HFFc6 (cell line): ENCODE data around the gene GPR35. TPM values are rescaled to one million over a fixed set of nuclear protein-coding genes. Genes with fewer than 3 reads are reported as not detected.
"Not testable (repeated sequence)": the region's sequence is repeated elsewhere in the genome, so short reads cannot be mapped to it uniquely, and the experiment has no call there.

Experiments used
- DNase-seq: peaks from one replicate; pipeline ENCODE4 v3.0.0-alpha.2; 2018
- H3K27ac Mint-ChIP-seq: 2 replicates; pipeline ENCODE4 v1.8.0; 2020; ENCODE audit warnings: mild to moderate bottlenecking, mixed read lengths
- H3K27me3 Mint-ChIP-seq: 2 replicates; pipeline ENCODE4 v1.8.0; 2021; ENCODE audit warnings: mild to moderate bottlenecking, moderate library complexity, mixed read lengths; ENCODE audit not compliant: insufficient read depth
- H3K36me3 Mint-ChIP-seq: 2 replicates; pipeline ENCODE4 v1.8.0; 2021; ENCODE audit warnings: low read depth, mixed read lengths
- H3K4me1 Mint-ChIP-seq: 2 replicates; pipeline ENCODE4 v1.8.0; 2020; ENCODE audit warnings: low read depth, mixed read lengths
- H3K4me3 Mint-ChIP-seq: 2 replicates; pipeline ENCODE4 v1.8.0; 2020; ENCODE audit warnings: mild to moderate bottlenecking, moderate library complexity, mixed read lengths
- H3K9me3 Mint-ChIP-seq: 2 replicates; pipeline ENCODE4 v1.8.0; 2020; ENCODE audit warnings: mild to moderate bottlenecking, mixed read lengths
- CTCF ChIP-seq: fragments of 200-600 bp; sonication (generic); IDR thresholded peaks from 2 replicates; pipeline ENCODE4 v1.5.0; 2021; ENCODE audit warnings: antibody characterized with exemption, mild to moderate bottlenecking
- total RNA-seq, 6 experiments: library from RNA; stranded (reverse); fragmentation: NEBNext Ultra II Directional; extraction: Animal tissue kit (Norgen Biotek cat#: 25700); gene quantifications; 2 replicates in 1 of 6; 3 replicates in 5 of 6; pipeline ENCODE4 v1.2.3, GENCODE V29; 2021

Gene GPR35
- total RNA-seq, 6 experiments from 2014 or later: 0.11 to 0.28 (median 0.14) TPM; not detected in 3

DNA sequence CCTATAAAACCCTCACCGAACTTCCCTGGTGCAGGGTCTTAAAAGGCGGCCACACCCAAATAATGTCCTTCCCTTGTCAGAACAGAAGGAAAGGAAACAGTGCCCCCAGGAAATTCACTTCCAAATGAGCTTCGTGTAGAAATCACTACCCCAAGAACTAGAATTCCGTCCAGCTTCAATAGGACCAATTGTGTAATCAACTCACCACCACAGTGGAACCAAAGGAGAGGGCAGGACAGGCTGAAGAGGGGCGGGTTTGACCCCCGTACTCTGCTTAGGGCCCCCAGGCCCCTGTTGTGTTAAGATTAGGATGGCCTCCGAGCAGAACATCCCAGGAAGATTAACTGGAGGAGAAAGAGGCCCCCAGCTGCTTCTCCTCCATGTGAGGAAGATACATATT lies 24.1 kb downstream of the GPR35 start:
- TF ChIP-seq CTCF: no peak
- no peaks in the 10 kb centered on the region for H3K9me3 Mint-ChIP-seq
- H3K27me3 Mint-ChIP-seq: peaks cover 57% of the 10 kb centered on the region
- no peak for DNase-seq
- no peak overlapping the region for H3K27ac Mint-ChIP-seq
- H3K4me3 Mint-ChIP-seq: no peak overlapping the region
- no peaks in the 10 kb centered on the region for H3K36me3 Mint-ChIP-seq
- no peaks in the 10 kb centered on the region for H3K4me1 Mint-ChIP-seq

GRCh38 chr2:240650254-240650965 lies 25.1 kb downstream of the GPR35 start:
- Mint-ChIP-seq H3K36me3 (no peaks in the 10 kb centered on the region), H3K27me3 (peaks cover 62% of the 10 kb centered on the region), H3K4me3 (no peak overlapping the region), H3K9me3 (no peaks in the 10 kb centered on the region), H3K4me1 (no peaks in the 10 kb centered on the region), H3K27ac (no peak overlapping the region)
- no peak for TF ChIP-seq CTCF
- DNase-seq: no peak

GRCh38 chr2:240651185-240651584 lies 25.9 kb downstream of the GPR35 start:
- H3K27me3 Mint-ChIP-seq: peaks cover 59% of the 10 kb centered on the region
- no peak for TF ChIP-seq CTCF
- H3K27ac Mint-ChIP-seq: no peak overlapping the region
- H3K9me3 Mint-ChIP-seq: no peaks in the 10 kb centered on the region
- H3K4me1 Mint-ChIP-seq: no peaks in the 10 kb centered on the region
- H3K4me3 Mint-ChIP-seq: no peak overlapping the region
- no peaks in the 10 kb centered on the region for H3K36me3 Mint-ChIP-seq
- DNase-seq: no peak

DNA sequence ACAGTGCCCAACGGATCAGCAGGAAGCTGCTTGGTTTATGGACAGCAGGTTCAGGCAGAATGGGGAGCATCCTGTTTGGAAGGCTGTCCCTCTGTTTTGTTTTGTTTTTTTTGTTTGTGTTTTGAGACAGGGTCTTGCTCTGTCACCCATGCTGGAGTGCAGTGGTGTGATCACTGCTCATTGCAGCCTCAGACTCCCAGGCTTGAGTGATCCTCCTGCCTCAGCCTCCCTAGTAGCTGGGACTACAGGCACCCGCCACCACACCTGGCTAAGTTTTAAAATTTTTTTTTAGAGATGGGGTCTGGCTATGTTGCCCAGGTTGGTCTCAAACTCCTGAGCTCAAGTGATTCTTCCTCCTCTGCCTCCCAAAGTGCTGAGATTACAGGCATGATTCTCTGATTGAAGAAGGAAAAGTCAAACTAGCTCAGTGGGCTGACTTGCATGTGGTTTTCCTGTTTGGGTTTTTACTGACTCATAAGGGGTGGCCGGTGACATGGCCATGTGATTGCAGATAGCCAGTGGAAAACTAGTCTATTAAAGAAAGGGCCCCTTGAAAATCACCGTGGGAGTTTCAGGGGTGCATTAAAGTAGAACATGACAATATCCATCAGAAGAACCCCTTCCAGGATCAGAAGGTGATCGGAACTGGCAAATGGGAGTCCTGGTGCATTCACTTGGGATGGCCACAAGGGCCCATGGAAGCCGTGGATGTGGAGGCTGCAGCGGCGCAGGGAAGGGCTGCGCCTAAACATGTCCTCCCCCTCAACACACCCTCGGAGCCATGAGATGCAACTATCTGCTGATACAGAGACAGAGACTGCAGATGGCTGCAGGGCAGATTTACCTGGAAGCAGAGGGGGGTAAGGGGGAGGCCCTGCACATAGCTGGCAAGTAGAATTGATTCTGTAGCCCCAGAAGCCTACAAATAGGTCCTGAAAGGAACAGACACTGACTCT lies 30.9 kb downstream of the GPR35 start:
- H3K36me3 Mint-ChIP-seq: no peaks in the 10 kb centered on the region

GRCh38 chr2:240659883-240660282 lies 34.6 kb downstream of the GPR35 start:
- not testable (repeated sequence) for H3K4me3 Mint-ChIP-seq, H3K9me3 Mint-ChIP-seq, DNase-seq, H3K4me1 Mint-ChIP-seq, H3K36me3 Mint-ChIP-seq, H3K27ac Mint-ChIP-seq
- peaks cover 30% of the 10 kb centered on the region for H3K27me3 Mint-ChIP-seq

More for the DNA sequence above, 30.9 kb downstream of the GPR35 start:
- Mint-ChIP-seq H3K27ac (no peak overlapping the region), H3K4me1 (no peaks in the 10 kb centered on the region), H3K4me3 (no peak overlapping the region), H3K27me3 (peaks cover 44% of the 10 kb centered on the region), H3K9me3 (no peaks in the 10 kb centered on the region)
- DNase-seq: no peak
- TF ChIP-seq CTCF: no peak

DNA sequence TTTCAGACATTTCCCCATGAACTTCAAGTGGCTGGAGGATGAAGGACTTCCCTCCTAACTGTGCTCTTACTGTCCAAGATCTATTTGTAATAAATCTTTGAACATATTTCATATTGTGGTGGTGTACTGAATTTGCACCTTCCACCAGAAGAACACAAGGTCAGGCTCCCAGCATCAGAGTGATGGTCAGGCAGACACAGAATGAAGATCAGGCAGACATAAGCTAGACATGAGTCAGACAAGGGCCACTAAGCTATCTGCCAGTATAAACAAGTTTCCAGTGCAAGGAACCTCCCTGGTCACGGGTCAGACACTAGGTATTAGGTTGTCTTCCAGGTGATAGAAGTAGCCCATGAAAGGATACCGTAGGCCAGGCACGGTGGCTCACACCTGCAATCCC lies 37.4 kb downstream of the GPR35 start:
- Mint-ChIP-seq H3K27me3 (peaks cover 27% of the 10 kb centered on the region), H3K4me3 (no peak overlapping the region), H3K27ac (no peak overlapping the region), H3K4me1 (no peaks in the 10 kb centered on the region), H3K36me3 (no peaks in the 10 kb centered on the region), H3K9me3 (peaks cover 4% of the 10 kb centered on the region; the same call in 1 of the 2 replicates)
- no peak for DNase-seq
- TF ChIP-seq CTCF: no peak
